ENCODE results near the gene CLN3. TPM values are rescaled to one million over a fixed set of nuclear protein-coding genes. Genes with fewer than 3 reads are reported as not detected.

CLN3 gene
- total and polyA plus RNA-seq, 9 of the 15 experiments (the other 6 are each of a cell fraction or from before 2014, with no cell fraction given) = 2.5 to 27.1 (median 11.6) TPM

DNA sequence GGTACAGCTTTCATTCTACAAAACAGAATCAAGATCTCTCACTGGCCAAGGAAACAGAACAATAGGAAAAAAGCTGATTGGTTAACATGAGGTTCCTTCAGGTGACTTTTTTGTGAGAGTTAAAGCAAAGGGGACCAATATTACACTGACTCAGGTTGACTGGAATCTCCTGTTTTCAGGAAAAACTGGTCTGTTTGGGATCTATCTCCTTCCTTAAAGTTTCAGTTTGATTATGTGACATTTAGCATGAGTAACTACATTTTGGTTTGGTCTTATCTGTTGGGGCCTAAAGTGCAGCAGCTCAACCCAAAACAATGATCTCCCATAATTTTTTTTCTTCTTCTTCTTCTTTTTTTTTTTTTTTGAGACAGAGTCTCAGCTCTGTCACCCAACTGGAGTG, 37.2 kb upstream of the CLN3 start (continued):
- TF ChIP-seq KAT2B (IDR thresholded peaks at IDR 0.05; ENCODE audit: low read depth, low read length) = no peak
- no peak for TF ChIP-seq U2AF2 (optimal IDR thresholded peaks at IDR 0.05; ENCODE audit: low read depth, low read length)
- TF ChIP-seq SIX5 (IDR thresholded peaks at IDR 0.05; ENCODE audit: borderline replicate concordance in 1 of 2, insufficient read depth in 1 of 2, low read depth in 1 of 2, low read length in 2 of 2) = no peak
- no peak for TF ChIP-seq ZNF780A (CRISPR knock-in tag; IDR thresholded peaks at IDR 0.05)
- TF ChIP-seq SMARCA4 (IDR thresholded peaks at IDR 0.05) = no peak

DNA sequence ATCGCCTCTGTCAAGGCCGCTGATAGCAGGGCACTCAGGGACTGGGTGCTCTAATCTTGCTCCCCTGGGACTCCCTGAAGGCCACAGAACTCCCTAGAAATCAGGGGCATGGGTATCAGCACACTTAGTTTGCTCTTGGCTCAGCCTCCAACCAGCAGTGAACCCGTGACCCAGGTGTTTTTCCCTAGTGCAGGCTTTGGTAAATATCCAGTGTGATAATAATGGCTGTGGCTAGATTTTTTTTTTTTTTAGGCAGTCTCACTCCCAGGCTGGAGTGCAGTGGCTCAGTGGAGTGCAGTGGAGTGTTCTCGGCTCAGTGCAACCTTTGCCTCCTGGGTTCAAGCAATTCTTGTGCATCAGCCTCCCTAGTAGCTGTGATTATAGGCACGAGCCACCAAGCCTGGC, 36.6 kb upstream of the CLN3 start:
- H3K4me2 ChIP-seq (ENCODE audit: insufficient read depth, low read length) = no peak overlapping the region
- ChIA-PET POLR2A (no interaction called here), CTCF (ENCODE audit: low intra/inter-chr PET ratio) (no interaction called here)
- H3K9me3 ChIP-seq (replicated peaks; ENCODE audit: control insufficient read depth, insufficient read depth, low read depth, low read length) = no peaks in the 10 kb centered on the region
- H3K27ac ChIP-seq (ENCODE audit: extremely low read depth, low read depth, low read length) = no peak overlapping the region
- no peaks in the 10 kb centered on the region for H3K27me3 ChIP-seq (ENCODE audit: control insufficient read depth in 2 of 2, insufficient read depth in 2 of 2, low read length in 2 of 2)
- H2AFZ ChIP-seq (ENCODE audit: low read depth, low read length) = 0 out of 2 replicates have a peak overlapping the region, but pooled peaks have one; percentile 12
- no TSS peak for BruUV-seq (replicated peaks)
- H3K4me1 ChIP-seq (replicated peaks in 1 of 2; ENCODE audit: control insufficient read depth in 2 of 2, insufficient read depth in 2 of 2, low read length in 2 of 2) = peaks cover 5 to 16% of the 10 kb centered on the region in 2 experiments; a peak in 3 of 5 replicates
- peak overlapping the region in 1 of 2 experiments; percentile 65; a peak in 1 of 4 replicates for H3K9ac ChIP-seq (ENCODE audit: insufficient read depth in 1 of 2, low read depth in 2 of 2, low read length in 2 of 2)
- intact Hi-C loops (cut with micrococcal nuclease) (loop anchor here (10.0 kb wide), 1 partner anchor 254 kb away; no protein-coding TSS in a partner anchor), in situ Hi-C loops (cut with MboI) (loop anchor here (25.0 kb wide), 2 partner anchors 184 to 959 kb away; partner anchors contain the start of gene EIF3C)
- ATAC-seq (no peak), FAIRE-seq (no peak), DNase-seq (ENCODE audit: extremely low read depth in 1 of 4, low spot score in 3 of 4) (no peak)
- no peak overlapping the region for H3K4me3 ChIP-seq
- H3K9me1 ChIP-seq (ENCODE audit: control insufficient read depth, insufficient read depth, low read length) = no peaks in the 10 kb centered on the region
- no peaks in the 10 kb centered on the region for H3K36me3 ChIP-seq (ENCODE audit: control insufficient read depth, insufficient read depth, low read length)
- WGBS (ENCODE audit: insufficient coverage, low coverage, missing lambda C conversion rate) = 43% methylated on average over 5 of the region's 5 CpGs
- TF ChIP-seq JUNB (CRISPR knock-in tag; conservative IDR thresholded peaks at IDR 0.05) = no peak
- TF ChIP-seq, protein P1, sequence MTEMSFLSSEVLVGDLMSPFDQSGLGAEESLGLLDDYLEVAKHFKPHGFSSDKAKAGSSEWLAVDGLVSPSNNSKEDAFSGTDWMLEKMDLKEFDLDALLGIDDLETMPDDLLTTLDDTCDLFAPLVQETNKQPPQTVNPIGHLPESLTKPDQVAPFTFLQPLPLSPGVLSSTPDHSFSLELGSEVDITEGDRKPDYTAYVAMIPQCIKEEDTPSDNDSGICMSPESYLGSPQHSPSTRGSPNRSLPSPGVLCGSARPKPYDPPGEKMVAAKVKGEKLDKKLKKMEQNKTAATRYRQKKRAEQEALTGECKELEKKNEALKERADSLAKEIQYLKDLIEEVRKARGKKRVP (CRISPR knock-in tag; IDR thresholded peaks at IDR 0.05) = no peak
- TF ChIP-seq, protein P2, sequence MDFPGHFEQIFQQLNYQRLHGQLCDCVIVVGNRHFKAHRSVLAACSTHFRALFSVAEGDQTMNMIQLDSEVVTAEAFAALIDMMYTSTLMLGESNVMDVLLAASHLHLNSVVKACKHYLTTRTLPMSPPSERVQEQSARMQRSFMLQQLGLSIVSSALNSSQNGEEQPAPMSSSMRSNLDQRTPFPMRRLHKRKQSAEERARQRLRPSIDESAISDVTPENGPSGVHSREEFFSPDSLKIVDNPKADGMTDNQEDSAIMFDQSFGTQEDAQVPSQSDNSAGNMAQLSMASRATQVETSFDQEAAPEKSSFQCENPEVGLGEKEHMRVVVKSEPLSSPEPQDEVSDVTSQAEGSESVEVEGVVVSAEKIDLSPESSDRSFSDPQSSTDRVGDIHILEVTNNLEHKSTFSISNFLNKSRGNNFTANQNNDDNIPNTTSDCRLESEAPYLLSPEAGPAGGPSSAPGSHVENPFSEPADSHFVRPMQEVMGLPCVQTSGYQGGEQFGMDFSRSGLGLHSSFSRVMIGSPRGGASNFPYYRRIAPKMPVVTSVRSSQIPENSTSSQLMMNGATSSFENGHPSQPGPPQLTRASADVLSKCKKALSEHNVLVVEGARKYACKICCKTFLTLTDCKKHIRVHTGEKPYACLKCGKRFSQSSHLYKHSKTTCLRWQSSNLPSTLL (IDR thresholded peaks at IDR 0.05) = no peak
- H3K79me2 ChIP-seq (ENCODE audit: control insufficient read depth, insufficient read depth, low read length) = no peaks in the 10 kb centered on the region
- no peaks in the 10 kb centered on the region for H4K20me1 ChIP-seq (replicated peaks; ENCODE audit: control insufficient read depth, insufficient read depth, low read length)
